Spleen (tissue), 7 donors: ENCODE data around the gene GPR89A.
"Not testable (repeated sequence)": the region's sequence is repeated elsewhere in the genome, so short reads cannot be mapped to it uniquely, and the experiment has no call there.

Experiments used
- CTCF ChIP-seq, 11 experiments: fragments of 200-600 bp in 7 of 11; fragments of 450-650 bp in 4 of 11; sonication (generic) in 4 of 11; IDR thresholded peaks in 8 of 11; conservative IDR thresholded peaks in 3 of 11; 1 replicate in 7 of 11; 2 replicates in 4 of 11; pipeline versions ENCODE4 v1.4.0 to v1.8.0; 2016 to 2021; ENCODE audit warnings: antibody characterized with exemption in 11 of 11, inconsistent platforms in 4 of 11, mild to moderate bottlenecking in 1 of 11
- POLR2A ChIP-seq, 3 donors: fragments of 450-650 bp; IDR thresholded peaks; one replicate each; pipeline ENCODE4 v1.5.1; 2017; ENCODE audit warnings: antibody characterized with exemption in 3 of 3, mild to moderate bottlenecking in 1 of 3
- POLR2AphosphoS5 ChIP-seq, 3 donors: sonication (generic); formaldehyde crosslinking; IDR thresholded peaks; one replicate each; pipeline ENCODE4 v1.5.1; 2017; ENCODE audit warnings: antibody characterized with exemption in 3 of 3
- donor health status: DM: no; HTN: no; CAD: no; lungs with moderate emphysema.
- donor health status: DM: no; HTN: no; CAD: no.
- donor health status: DM: no; HTN: no; CAD: no.

DNA sequence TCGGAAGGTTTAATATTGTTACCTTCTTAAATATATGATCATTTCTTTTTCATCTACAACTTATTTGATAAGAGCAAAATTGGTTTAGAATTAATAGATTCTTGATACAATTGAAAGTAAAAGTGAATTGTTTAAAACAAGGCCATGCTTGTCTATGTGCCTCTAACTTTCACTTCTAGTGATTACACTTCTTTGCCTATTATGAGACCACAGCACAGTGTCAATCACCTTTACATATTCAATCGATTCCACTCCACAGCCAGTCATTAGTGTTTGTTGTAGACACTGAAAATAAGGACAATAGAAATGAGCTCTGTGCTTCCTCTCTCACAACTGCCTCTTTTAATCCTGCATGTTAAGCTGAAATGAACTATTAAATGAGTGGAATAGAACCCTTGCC, 34.1 kb downstream of the GPR89A start:
- not testable (repeated sequence) for TF ChIP-seq CTCF (IDR thresholded peaks at IDR 0.05 in 8 of 11, conservative IDR thresholded peaks at IDR 0.05 in 3 of 11); POLR2A (IDR thresholded peaks at IDR 0.05); POLR2AphosphoS5 (IDR thresholded peaks at IDR 0.05)
